K562 (cell line): ENCODE measurements around the gene ACTR3C. TPM values are rescaled to one million over a fixed set of nuclear protein-coding genes. Genes with fewer than 3 reads are reported as not detected.

Experiments used
- CBFA2T3 ChIP-seq: fragments of 450-650 bp; IDR thresholded peaks from 2 replicates; pipeline ENCODE4 v1.6.1; 2017
- CBX8 ChIP-seq: fragments of 200-600 bp; sonication (generic); IDR thresholded peaks from 2 replicates; pipeline ENCODE4 v1.6.1; 2012; ENCODE audit warnings: borderline replicate concordance, mixed run types, low read depth, mild to moderate bottlenecking, moderate library complexity, mixed read lengths, low read length, control low read depth, inconsistent platforms; ENCODE audit not compliant: poor library complexity, severe bottlenecking; ENCODE audit errors: extremely low read depth
- E2F4 ChIP-seq: sonication (generic); formaldehyde crosslinking; IDR thresholded peaks from 2 replicates; pipeline ENCODE4 v1.8.0; 2022; ENCODE audit warnings: mild to moderate bottlenecking, low read depth, missing genetic modification reagents
- HMGN3 ChIP-seq: IDR thresholded peaks from 2 replicates; pipeline ENCODE4 v1.6.1; 2011; ENCODE audit warnings: borderline replicate concordance, low read depth, mild to moderate bottlenecking, mixed read lengths, low read length; ENCODE audit not compliant: insufficient read length; ENCODE audit errors: extremely low read depth
- JUND ChIP-seq, 2 experiments: IDR thresholded peaks; 2 replicates in 1 of 2; 3 replicates in 1 of 2; pipeline ENCODE4 v1.6.1; 2011; ENCODE audit warnings: borderline replicate concordance in 2 of 2, low read depth in 2 of 2, low read length in 2 of 2, improper control_type of control experiment in 1 of 2, missing biosample characterization in 1 of 2, missing genetic modification characterization in 1 of 2, missing genetic modification reagents in 1 of 2
- MAFG ChIP-seq: fragments of 450-650 bp; conservative IDR thresholded peaks from 2 replicates; pipeline ENCODE4 v1.6.1; 2016; ENCODE audit warnings: missing genetic modification characterization, missing compliant biosample characterization
- SRSF9 ChIP-seq: fragments of 200-400 bp; formaldehyde crosslinking; IDR thresholded peaks from 2 replicates; pipeline ENCODE4 v1.6.1; 2017; ENCODE audit warnings: low read depth, low read length, borderline replicate concordance
- ZKSCAN8 ChIP-seq: fragments of 200-800 bp; sonication (Bioruptor generic); IDR thresholded peaks from 2 replicates; pipeline ENCODE4 v1.6.1; 2016; ENCODE audit warnings: missing genetic modification characterization, missing compliant biosample characterization
- ZNF134 ChIP-seq: fragments of 250-450 bp; sonication (Bioruptor Pico); conservative IDR thresholded peaks from 2 replicates; pipeline ENCODE4 v1.4.0; 2020
- polyA plus RNA-seq, 8 experiments: library from polyadenylated mRNA; depleted of rRNA in 4 of 8; stranded (reverse) in 5 of 8; unstranded in 3 of 8; fragments of >200 nt; fragmentation: Nextera tagmentation in 2 of 8; fragmentation: Illumina TruSeq in 1 of 8; extraction: Ambion mirVana in 2 of 8; extraction: Trizol in 1 of 8; gene quantifications; 2 replicates each; pipeline versions ENCODE4 v1.2.1 to v1.2.3, GENCODE V29; 2011 to 2014; ENCODE audit warnings: inconsistent platforms in 1 of 8, missing spikeins in 1 of 8
- total RNA-seq, 7 experiments: library from RNA; depleted of rRNA in 6 of 7; stranded (reverse); fragments of >200 nt in 6 of 7; fragmentation: Illumina TruSeq in 2 of 7; extraction: Trizol in 2 of 7; gene quantifications; 2 replicates each; pipeline versions ENCODE4 v1.2.1 to v1.2.3, GENCODE V29; 2011 to 2021; ENCODE audit warnings: low replicate concordance in 1 of 7
- TF ChIP-seq, protein P1 (sequence below): IDR thresholded peaks from 2 replicates; pipeline ENCODE4 v1.6.1; 2012; ENCODE audit warnings: low read depth, low read length, improper control_type of control experiment, borderline replicate concordance
- TF ChIP-seq, protein P2 (sequence below), 2 experiments: fragments of 450-650 bp; IDR thresholded peaks; 2 replicates each; pipeline ENCODE4 v1.6.1; 2016
- TF ChIP-seq, protein P3 (sequence below): fragments of 450-650 bp; IDR thresholded peaks from 2 replicates; pipeline ENCODE4 v1.6.1; 2017; ENCODE audit warnings: antibody characterized with exemption, mild to moderate bottlenecking
- TF ChIP-seq, protein P4 (sequence below), 2 experiments: IDR thresholded peaks in 1 of 2; conservative IDR thresholded peaks in 1 of 2; 2 replicates each; pipeline ENCODE4 v1.6.1; 2016; ENCODE audit warnings: low read depth in 2 of 2, mild to moderate bottlenecking in 1 of 2, missing compliant biosample characterization in 1 of 2, missing genetic modification characterization in 1 of 2, moderate library complexity in 1 of 2

The ACTR3C gene
- total and polyA plus RNA-seq, 9 of the 15 experiments (the other 6 are each of a cell fraction or from before 2014, with no cell fraction given) = 9.0 to 35.4 (median 13.3) TPM

DNA sequence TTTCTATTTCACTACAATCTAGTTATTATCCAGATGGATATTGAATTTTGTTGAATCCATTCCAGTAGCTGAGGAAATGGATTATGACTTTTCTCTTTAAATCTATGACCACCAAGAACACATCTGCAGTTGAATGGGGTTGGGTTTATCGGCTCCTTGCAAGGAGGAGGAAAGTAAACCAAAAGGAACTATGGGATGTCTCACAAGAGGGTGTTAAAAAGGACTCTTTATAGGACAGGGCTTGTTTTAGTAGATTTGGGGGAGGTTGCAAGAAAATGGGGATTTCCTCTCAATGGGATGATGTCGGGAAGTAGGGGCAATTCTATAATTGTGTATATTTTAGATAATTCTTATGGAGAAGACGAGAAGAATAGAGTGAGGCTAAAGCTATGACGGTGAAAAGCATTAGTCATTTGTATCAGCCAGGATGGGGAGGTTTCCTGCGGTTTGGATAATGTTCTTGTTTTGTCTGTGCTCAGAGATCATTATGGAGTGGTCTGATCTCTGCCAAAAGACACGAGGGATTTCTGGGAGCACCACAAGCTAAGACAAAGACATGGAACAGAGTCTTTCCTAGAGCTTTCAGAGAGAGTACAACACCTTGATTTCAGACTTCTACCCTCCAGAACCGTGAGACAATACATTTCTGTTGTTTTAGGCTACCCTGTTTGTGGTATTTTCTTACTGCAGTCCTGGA, 5.4 kb downstream of the ACTR3C start (continued):
- TF ChIP-seq E2F4 (CRISPR knock-in tag) (no peak), SRSF9 (no peak), ZNF134 (CRISPR knock-in tag) (no peak), CBX8 (no peak), HMGN3 (no peak), MAFG (tag) (no peak), CBFA2T3 (peak; percentile 89), ZKSCAN8 (no peak), JUND (IDR thresholded peaks at IDR 0.05; ENCODE audit: borderline replicate concordance, low read depth, low read length) (peak; percentile 87), JUND (tag; IDR thresholded peaks at IDR 0.05; ENCODE audit: borderline replicate concordance, low read depth, low read length) (peak; percentile 94; the same call in 1 of the 3 replicates)
- TF ChIP-seq, protein P1, sequence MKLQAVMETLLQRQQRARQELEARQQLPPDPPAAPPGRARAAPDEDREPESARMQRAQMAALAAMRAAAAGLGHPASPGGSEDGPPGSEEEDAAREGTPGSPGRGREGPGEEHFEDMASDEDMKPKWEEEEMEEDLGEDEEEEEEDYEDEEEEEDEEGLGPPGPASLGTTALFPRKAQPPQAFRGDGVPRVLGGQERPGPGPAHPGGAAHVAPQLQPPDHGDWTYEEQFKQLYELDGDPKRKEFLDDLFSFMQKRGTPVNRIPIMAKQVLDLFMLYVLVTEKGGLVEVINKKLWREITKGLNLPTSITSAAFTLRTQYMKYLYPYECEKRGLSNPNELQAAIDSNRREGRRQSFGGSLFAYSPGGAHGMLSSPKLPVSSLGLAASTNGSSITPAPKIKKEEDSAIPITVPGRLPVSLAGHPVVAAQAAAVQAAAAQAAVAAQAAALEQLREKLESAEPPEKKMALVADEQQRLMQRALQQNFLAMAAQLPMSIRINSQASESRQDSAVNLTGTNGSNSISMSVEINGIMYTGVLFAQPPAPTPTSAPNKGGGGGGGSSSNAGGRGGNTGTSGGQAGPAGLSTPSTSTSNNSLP = no peak
- TF ChIP-seq, protein P2, sequence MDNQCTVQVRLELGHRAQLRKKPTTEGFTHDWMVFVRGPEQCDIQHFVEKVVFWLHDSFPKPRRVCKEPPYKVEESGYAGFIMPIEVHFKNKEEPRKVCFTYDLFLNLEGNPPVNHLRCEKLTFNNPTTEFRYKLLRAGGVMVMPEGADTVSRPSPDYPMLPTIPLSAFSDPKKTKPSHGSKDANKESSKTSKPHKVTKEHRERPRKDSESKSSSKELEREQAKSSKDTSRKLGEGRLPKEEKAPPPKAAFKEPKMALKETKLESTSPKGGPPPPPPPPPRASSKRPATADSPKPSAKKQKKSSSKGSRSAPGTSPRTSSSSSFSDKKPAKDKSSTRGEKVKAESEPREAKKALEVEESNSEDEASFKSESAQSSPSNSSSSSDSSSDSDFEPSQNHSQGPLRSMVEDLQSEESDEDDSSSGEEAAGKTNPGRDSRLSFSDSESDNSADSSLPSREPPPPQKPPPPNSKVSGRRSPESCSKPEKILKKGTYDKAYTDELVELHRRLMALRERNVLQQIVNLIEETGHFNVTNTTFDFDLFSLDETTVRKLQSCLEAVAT (IDR thresholded peaks at IDR 0.05) = peak in 1 of 2 experiments; percentile 87; a peak in 2 of 4 replicates
- TF ChIP-seq, protein P3, sequence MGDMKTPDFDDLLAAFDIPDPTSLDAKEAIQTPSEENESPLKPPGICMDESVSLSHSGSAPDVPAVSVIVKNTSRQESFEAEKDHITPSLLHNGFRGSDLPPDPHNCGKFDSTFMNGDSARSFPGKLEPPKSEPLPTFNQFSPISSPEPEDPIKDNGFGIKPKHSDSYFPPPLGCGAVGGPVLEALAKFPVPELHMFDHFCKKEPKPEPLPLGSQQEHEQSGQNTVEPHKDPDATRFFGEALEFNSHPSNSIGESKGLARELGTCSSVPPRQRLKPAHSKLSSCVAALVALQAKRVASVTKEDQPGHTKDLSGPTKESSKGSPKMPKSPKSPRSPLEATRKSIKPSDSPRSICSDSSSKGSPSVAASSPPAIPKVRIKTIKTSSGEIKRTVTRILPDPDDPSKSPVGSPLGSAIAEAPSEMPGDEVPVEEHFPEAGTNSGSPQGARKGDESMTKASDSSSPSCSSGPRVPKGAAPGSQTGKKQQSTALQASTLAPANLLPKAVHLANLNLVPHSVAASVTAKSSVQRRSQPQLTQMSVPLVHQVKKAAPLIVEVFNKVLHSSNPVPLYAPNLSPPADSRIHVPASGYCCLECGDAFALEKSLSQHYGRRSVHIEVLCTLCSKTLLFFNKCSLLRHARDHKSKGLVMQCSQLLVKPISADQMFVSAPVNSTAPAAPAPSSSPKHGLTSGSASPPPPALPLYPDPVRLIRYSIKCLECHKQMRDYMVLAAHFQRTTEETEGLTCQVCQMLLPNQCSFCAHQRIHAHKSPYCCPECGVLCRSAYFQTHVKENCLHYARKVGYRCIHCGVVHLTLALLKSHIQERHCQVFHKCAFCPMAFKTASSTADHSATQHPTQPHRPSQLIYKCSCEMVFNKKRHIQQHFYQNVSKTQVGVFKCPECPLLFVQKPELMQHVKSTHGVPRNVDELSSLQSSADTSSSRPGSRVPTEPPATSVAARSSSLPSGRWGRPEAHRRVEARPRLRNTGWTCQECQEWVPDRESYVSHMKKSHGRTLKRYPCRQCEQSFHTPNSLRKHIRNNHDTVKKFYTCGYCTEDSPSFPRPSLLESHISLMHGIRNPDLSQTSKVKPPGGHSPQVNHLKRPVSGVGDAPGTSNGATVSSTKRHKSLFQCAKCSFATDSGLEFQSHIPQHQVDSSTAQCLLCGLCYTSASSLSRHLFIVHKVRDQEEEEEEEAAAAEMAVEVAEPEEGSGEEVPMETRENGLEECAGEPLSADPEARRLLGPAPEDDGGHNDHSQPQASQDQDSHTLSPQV = peak; percentile 96
- TF ChIP-seq, protein P4, sequence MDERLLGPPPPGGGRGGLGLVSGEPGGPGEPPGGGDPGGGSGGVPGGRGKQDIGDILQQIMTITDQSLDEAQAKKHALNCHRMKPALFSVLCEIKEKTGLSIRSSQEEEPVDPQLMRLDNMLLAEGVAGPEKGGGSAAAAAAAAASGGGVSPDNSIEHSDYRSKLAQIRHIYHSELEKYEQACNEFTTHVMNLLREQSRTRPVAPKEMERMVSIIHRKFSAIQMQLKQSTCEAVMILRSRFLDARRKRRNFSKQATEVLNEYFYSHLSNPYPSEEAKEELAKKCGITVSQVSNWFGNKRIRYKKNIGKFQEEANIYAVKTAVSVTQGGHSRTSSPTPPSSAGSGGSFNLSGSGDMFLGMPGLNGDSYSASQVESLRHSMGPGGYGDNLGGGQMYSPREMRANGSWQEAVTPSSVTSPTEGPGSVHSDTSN (CRISPR knock-in tag; IDR thresholded peaks at IDR 0.05; ENCODE audit: low read depth) = no peak
- TF ChIP-seq, protein P4 (tag; conservative IDR thresholded peaks at IDR 0.05; ENCODE audit: low read depth) = peak; percentile 40; the same call in 1 of the 2 replicates
